ENCODE data around the gene LRRC8E.

GRCh38 chr19:7883105-7883504, 5.2 kb upstream of the LRRC8E start:
- TF ChIP-seq CTCF (IDR thresholded peaks at IDR 0.05) (no peak), POLR2A (IDR thresholded peaks at IDR 0.05) (no peak)
